Left ventricle myocardium superior (tissue), 1 donor: ENCODE measurements around the gene LIN37. TPM values are rescaled to one million over a fixed set of nuclear protein-coding genes. Genes with fewer than 3 reads are reported as not detected.
"Not testable (repeated sequence)": the region's sequence is repeated elsewhere in the genome, so short reads cannot be mapped to it uniquely, and the experiment has no call there.

Experiments
- ATAC-seq: fragments of 200-7000 bp; cut with Tn5 transposase; one replicate; pipeline ENCODE4 v1.9.1; 2020; ENCODE audit warnings: mild to moderate bottlenecking, moderate library complexity
- DNase-seq: peaks from one replicate; pipeline ENCODE4 v3.0.0-alpha.2; 2020
- intact Hi-C: fragments of 100-400 bp; cut with micrococcal nuclease; formaldehyde crosslinking; loops from one replicate; pipeline ENCODE4 v1.11.0; 2022
- total RNA-seq: library from RNA; stranded (reverse); fragmentation: NEBNext Ultra II Directional; extraction: Animal tissue kit (Norgen Biotek cat#: 25700); gene quantifications from one replicate; pipeline ENCODE4 v1.2.1, GENCODE V29; 2021
- donor health status: DM: no; HTN: yes; CAD: no; lungs with severe emphysema.

Gene LIN37
- total RNA-seq, 1 donor from 2014 or later, result 8.3 TPM

GRCh38 chr19:35718345-35719041 lies 29.9 kb upstream of the LIN37 start:
- ATAC-seq (no peak), DNase-seq (peak; percentile 56)
- intact Hi-C loops, result no loop called here

- ATAC-seq (no peak), DNase-seq (peak; percentile 36)
- intact Hi-C loops, result no loop called here
Measured at GRCh38 chr19:35719402-35720162, 28.8 kb upstream of the LIN37 start.

- intact Hi-C loops, result no loop called here
- DNase-seq, result no peak
- no peak for ATAC-seq
Measured at GRCh38 chr19:35720163-35720524, 28.2 kb upstream of the LIN37 start.

- DNase-seq, result no peak
- ATAC-seq, result no peak
- intact Hi-C loops, result no loop called here
Measured at GRCh38 chr19:35720648-35721047, 27.7 kb upstream of the LIN37 start.

GRCh38 chr19:35721374-35721773 lies 27.0 kb upstream of the LIN37 start:
- DNase-seq (no peak), ATAC-seq (no peak)
- intact Hi-C loops, result no loop called here

GRCh38 chr19:35722461-35722860 lies 25.9 kb upstream of the LIN37 start:
- intact Hi-C loops, result no loop called here
- ATAC-seq (no peak), DNase-seq (no peak)

GRCh38 chr19:35722897-35723296 lies 25.5 kb upstream of the LIN37 start:
- no peak for DNase-seq
- ATAC-seq, result no peak
- intact Hi-C loops, result no loop called here

- ATAC-seq (no peak), DNase-seq (no peak)
- intact Hi-C loops, result no loop called here
Measured at GRCh38 chr19:35723671-35724070, 24.7 kb upstream of the LIN37 start.

- intact Hi-C loops, ATAC-seq: not testable (repeated sequence)
Measured at GRCh38 chr19:35724132-35724531, 24.2 kb upstream of the LIN37 start.

GRCh38 chr19:35724560-35724959 lies 23.8 kb upstream of the LIN37 start:
- no peak for DNase-seq
- intact Hi-C loops, result no loop called here
- no peak for ATAC-seq

More at GRCh38 chr19:35724132-35724531, 24.2 kb upstream of the LIN37 start:
- DNase-seq, result not testable (repeated sequence)

GRCh38 chr19:35725216-35725861 lies 23.0 kb upstream of the LIN37 start:
- intact Hi-C loops, result no loop called here
- no peak for DNase-seq
- ATAC-seq, result no peak

GRCh38 chr19:35727053-35727955 lies 21.1 kb upstream of the LIN37 start:
- intact Hi-C loops, result no loop called here
- DNase-seq, result no peak
- ATAC-seq, result no peak

- DNase-seq (no peak), ATAC-seq (no peak)
- intact Hi-C loops, result no loop called here
Measured at GRCh38 chr19:35727956-35728706, 20.2 kb upstream of the LIN37 start.

- intact Hi-C loops, result no loop called here
- DNase-seq (no peak), ATAC-seq (no peak)
Measured at GRCh38 chr19:35729021-35729420, 19.4 kb upstream of the LIN37 start.

GRCh38 chr19:35729763-35730162 lies 18.6 kb upstream of the LIN37 start:
- intact Hi-C loops, result no loop called here
- DNase-seq (no peak), ATAC-seq (no peak)

- DNase-seq (no peak), ATAC-seq (no peak)
- intact Hi-C loops, result no loop called here
Measured at GRCh38 chr19:35730326-35730725, 18.1 kb upstream of the LIN37 start.

GRCh38 chr19:35731353-35731752 lies 17.0 kb upstream of the LIN37 start:
- intact Hi-C loops, result no loop called here
- ATAC-seq (no peak), DNase-seq (no peak)

- DNase-seq (no peak), ATAC-seq (no peak)
- intact Hi-C loops, result no loop called here
Measured at GRCh38 chr19:35731779-35732405, 16.5 kb upstream of the LIN37 start.
